DOHH2 (cell line): ENCODE results near the gene SHROOM3.

Experiments used
- H3F3A ChIP-seq: fragments of 200-600 bp; sonication (generic), shearing (Covaris generic); 2 replicates; pipeline ENCODE4 v1.6.0; 2016; ENCODE audit warnings: antibody characterized with exemption, mild to moderate bottlenecking; ENCODE audit not compliant: control insufficient read depth, insufficient read depth
- H3K27ac ChIP-seq: fragments of 200-600 bp; sonication (generic); 2 replicates; pipeline ENCODE4 v1.5.1; 2014; ENCODE audit warnings: low read depth, mild to moderate bottlenecking, low read length, moderate library complexity
- H3K27me3 ChIP-seq: fragments of 200-600 bp; sonication (generic); 2 replicates; pipeline ENCODE4 v1.6.1; 2014; ENCODE audit warnings: mild to moderate bottlenecking, low read length, mixed read lengths; ENCODE audit not compliant: control insufficient read depth
- H3K36me3 ChIP-seq: fragments of 200-600 bp; sonication (generic); 2 replicates; pipeline ENCODE4 v1.6.1; 2014; ENCODE audit warnings: mild to moderate bottlenecking, low read length, moderate library complexity, mixed read lengths; ENCODE audit not compliant: control insufficient read depth
- H3K4me1 ChIP-seq: fragments of 200-600 bp; sonication (generic); 2 replicates; pipeline ENCODE4 v1.6.1; 2014; ENCODE audit warnings: mild to moderate bottlenecking, low read length, mixed read lengths; ENCODE audit not compliant: control insufficient read depth
- H3K4me2 ChIP-seq: fragments of 200-600 bp; sonication (generic); 2 replicates; pipeline ENCODE4 v1.6.0; 2014; ENCODE audit warnings: mild to moderate bottlenecking, low read length, moderate library complexity
- H3K4me3 ChIP-seq: fragments of 200-600 bp; sonication (generic); 2 replicates; pipeline ENCODE4 v1.5.1; 2014; ENCODE audit warnings: mild to moderate bottlenecking, low read length, mixed read lengths
- H3K79me2 ChIP-seq: fragments of 200-600 bp; sonication (generic); 2 replicates; pipeline ENCODE4 v1.6.1; 2014; ENCODE audit warnings: mild to moderate bottlenecking, low read length, mixed read lengths; ENCODE audit not compliant: control insufficient read depth
- H3K9me2 ChIP-seq: fragments of 200-600 bp; sonication (generic); replicated peaks from 2 replicates; pipeline ENCODE4 v1.6.1; 2014; ENCODE audit warnings: mild to moderate bottlenecking, low read length, mixed read lengths; ENCODE audit not compliant: control insufficient read depth
- H3K9me3 ChIP-seq: fragments of 200-600 bp; sonication (generic); 2 replicates; pipeline ENCODE4 v1.6.1; 2014; ENCODE audit warnings: antibody characterized with exemption, low read length, mixed read lengths; ENCODE audit not compliant: control insufficient read depth, insufficient read depth
- H4K20me1 ChIP-seq: fragments of 200-600 bp; sonication (generic); 2 replicates; pipeline ENCODE4 v1.6.0; 2014; ENCODE audit warnings: low read depth, mild to moderate bottlenecking, antibody characterized with exemption, low read length, moderate library complexity; ENCODE audit not compliant: control insufficient read depth, insufficient read depth
- EZH2phosphoT487 ChIP-seq: fragments of 200-600 bp; sonication (generic); IDR thresholded peaks from 2 replicates; pipeline ENCODE4 v1.6.1; 2017; ENCODE audit warnings: borderline replicate concordance, mild to moderate bottlenecking, antibody characterized with exemption, low read length, moderate library complexity, mixed read lengths
- TF ChIP-seq, protein P1 (sequence below): fragments of 200-600 bp; sonication (generic); IDR thresholded peaks from one replicate; pipeline ENCODE4 v1.5.1; 2014; ENCODE audit warnings: antibody characterized with exemption, mild to moderate bottlenecking, low read depth, low read length; ENCODE audit not compliant: poor library complexity, severe bottlenecking

Gene SHROOM3

DNA sequence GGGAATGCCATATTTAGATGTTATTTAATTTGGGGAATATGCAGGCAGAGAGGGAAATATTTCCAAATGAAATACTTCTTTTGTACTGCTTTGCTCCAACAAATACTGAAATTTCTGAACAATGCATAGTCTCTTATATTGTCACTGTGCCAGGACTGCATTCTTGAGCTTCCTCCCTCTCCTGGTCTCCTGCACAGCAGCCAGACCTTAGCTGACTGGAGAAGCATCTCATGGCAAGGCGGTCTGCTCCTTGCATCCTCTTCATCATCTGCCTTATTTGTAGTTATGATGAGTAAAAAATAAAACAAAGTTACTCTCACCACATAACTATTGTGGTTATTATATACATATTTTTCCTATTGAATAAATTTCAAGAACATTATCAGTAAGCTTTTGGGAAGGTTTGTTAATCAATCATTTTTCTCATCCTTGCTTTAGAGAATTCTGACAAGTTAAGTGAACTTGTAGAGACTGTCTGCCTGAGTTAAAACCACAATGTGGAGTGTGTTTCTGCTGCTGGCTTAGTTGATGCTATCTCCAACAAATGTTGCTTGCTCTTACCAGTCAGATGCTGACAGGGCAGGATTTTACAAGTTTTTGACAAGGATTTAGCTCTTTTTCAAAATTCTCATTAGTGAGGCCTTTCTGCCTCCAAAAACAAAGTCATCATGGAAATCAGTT lies 309.4 kb downstream of the SHROOM3 start:
- H4K20me1 ChIP-seq, result no peaks in the 10 kb centered on the region
- no peak overlapping the region for H3K4me2 ChIP-seq
- no peak overlapping the region for H3K27ac ChIP-seq
- H3K9me3 ChIP-seq, result no peaks in the 10 kb centered on the region
- TF ChIP-seq EZH2phosphoT487, result no peak
- TF ChIP-seq, protein P1, sequence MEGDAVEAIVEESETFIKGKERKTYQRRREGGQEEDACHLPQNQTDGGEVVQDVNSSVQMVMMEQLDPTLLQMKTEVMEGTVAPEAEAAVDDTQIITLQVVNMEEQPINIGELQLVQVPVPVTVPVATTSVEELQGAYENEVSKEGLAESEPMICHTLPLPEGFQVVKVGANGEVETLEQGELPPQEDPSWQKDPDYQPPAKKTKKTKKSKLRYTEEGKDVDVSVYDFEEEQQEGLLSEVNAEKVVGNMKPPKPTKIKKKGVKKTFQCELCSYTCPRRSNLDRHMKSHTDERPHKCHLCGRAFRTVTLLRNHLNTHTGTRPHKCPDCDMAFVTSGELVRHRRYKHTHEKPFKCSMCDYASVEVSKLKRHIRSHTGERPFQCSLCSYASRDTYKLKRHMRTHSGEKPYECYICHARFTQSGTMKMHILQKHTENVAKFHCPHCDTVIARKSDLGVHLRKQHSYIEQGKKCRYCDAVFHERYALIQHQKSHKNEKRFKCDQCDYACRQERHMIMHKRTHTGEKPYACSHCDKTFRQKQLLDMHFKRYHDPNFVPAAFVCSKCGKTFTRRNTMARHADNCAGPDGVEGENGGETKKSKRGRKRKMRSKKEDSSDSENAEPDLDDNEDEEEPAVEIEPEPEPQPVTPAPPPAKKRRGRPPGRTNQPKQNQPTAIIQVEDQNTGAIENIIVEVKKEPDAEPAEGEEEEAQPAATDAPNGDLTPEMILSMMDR, result no peak
- H3K9me2 ChIP-seq, result no peaks in the 10 kb centered on the region
- H3K27me3 ChIP-seq, result no peaks in the 10 kb centered on the region
- no peaks in the 10 kb centered on the region for H3F3A ChIP-seq
- H3K36me3 ChIP-seq, result no peaks in the 10 kb centered on the region
- H3K4me3 ChIP-seq, result no peak overlapping the region
- H3K4me1 ChIP-seq, result no peaks in the 10 kb centered on the region
- no peaks in the 10 kb centered on the region for H3K79me2 ChIP-seq

DNA sequence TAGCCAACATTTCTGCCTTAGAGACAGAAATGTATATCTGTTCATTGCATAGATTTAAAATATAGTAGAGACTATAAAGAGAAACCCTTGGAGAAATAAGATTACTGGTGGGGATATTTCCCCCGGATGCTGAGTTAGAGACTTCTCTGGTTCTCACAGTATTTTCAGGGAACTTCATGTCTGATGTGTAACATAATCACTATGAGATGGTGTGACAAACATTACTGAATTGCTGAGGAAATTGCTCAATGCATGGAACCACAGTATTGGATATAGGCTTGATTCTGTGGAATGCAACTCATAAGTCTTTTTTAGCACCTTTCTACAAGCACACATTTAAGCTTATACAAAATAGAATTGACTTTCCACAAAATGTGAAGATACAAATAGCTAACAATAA lies 310.2 kb downstream of the SHROOM3 start:
- Histone ChIP-seq H3F3A (no peaks in the 10 kb centered on the region), H3K27me3 (no peaks in the 10 kb centered on the region), H3K27ac (no peak overlapping the region), H4K20me1 (no peaks in the 10 kb centered on the region), H3K4me3 (no peak overlapping the region), H3K36me3 (no peaks in the 10 kb centered on the region), H3K79me2 (no peaks in the 10 kb centered on the region), H3K4me2 (no peak overlapping the region), H3K9me3 (no peaks in the 10 kb centered on the region), H3K4me1 (no peaks in the 10 kb centered on the region), H3K9me2 (no peaks in the 10 kb centered on the region)
- TF ChIP-seq, protein P1, result no peak
- no peak for TF ChIP-seq EZH2phosphoT487

DNA sequence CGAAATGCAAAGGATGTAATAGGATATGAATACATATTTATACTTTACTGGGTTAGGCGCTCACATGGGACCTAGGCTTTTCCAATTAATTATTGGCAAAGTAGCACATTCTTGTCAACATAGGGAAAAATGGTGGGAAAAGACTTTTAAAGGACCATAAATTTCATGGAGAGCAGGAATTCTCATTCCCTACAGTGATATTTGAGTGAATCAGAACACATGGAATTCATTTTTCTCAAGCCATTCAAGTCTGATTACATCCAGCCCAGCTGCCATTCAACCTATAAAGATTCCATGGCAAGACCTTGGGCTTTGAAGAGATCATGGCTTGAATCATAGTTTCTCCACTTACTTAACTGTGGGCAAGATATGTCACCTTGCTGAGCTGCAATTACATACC lies 312.5 kb downstream of the SHROOM3 start:
- no peak overlapping the region for H3K4me3 ChIP-seq
- no peaks in the 10 kb centered on the region for H3K27me3 ChIP-seq
- TF ChIP-seq EZH2phosphoT487, result no peak
- no peaks in the 10 kb centered on the region for H4K20me1 ChIP-seq
- H3K9me3 ChIP-seq, result no peaks in the 10 kb centered on the region
- no peak overlapping the region for H3K27ac ChIP-seq
- no peaks in the 10 kb centered on the region for H3K4me1 ChIP-seq
- no peak overlapping the region for H3K4me2 ChIP-seq
- no peaks in the 10 kb centered on the region for H3K79me2 ChIP-seq
- H3K36me3 ChIP-seq, result no peaks in the 10 kb centered on the region
- no peaks in the 10 kb centered on the region for H3F3A ChIP-seq
- no peaks in the 10 kb centered on the region for H3K9me2 ChIP-seq

DNA sequence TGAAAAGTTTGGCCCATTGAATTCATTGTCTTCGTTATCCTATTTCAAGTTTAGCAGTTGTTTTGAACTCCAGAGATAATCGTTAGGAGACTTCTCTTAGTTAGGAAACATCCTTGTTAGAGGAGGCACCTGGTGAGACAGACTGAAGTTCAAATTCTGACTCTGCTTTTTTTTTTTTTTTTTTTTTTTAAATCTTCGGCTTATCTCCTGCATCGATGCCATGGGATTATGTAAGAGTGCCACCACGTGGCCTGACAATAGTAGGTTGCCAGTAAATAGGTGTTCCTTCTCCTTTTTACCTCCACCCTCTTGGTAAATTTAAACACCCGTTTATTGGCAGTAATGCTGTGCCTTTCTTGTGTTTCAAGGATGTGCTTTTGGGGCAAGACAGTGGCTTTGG lies 313.6 kb downstream of the SHROOM3 start:
- no peaks in the 10 kb centered on the region for H3F3A ChIP-seq

More for the DNA sequence above, 313.6 kb downstream of the SHROOM3 start:
- H3K27me3 ChIP-seq, result no peaks in the 10 kb centered on the region
- no peaks in the 10 kb centered on the region for H3K9me3 ChIP-seq
- H4K20me1 ChIP-seq, result no peaks in the 10 kb centered on the region
- H3K79me2 ChIP-seq, result no peaks in the 10 kb centered on the region
- H3K4me1 ChIP-seq, result no peaks in the 10 kb centered on the region
- no peak overlapping the region for H3K4me3 ChIP-seq
- H3K9me2 ChIP-seq, result no peaks in the 10 kb centered on the region
- TF ChIP-seq, protein P1, result peak; percentile 27
- TF ChIP-seq EZH2phosphoT487, result no peak
- H3K36me3 ChIP-seq, result no peaks in the 10 kb centered on the region
- no peak overlapping the region for H3K4me2 ChIP-seq
- H3K27ac ChIP-seq, result no peak overlapping the region
